ENCODE data around the gene RNF10. TPM values are rescaled to one million over a fixed set of nuclear protein-coding genes. Genes with fewer than 3 reads are reported as not detected.
A peak's percentile ranks its signal among the peaks of the same experiment; 100 is the strongest.

RNF10 gene
- total RNA-seq, 6 experiments from 2014 or later: 70.8 to 111 (median 90.2) TPM

- no peaks in the 10 kb centered on the region for H3K9me3 ChIP-seq
- H3K27ac ChIP-seq: no peak overlapping the region
- no peaks in the 10 kb centered on the region for H3K4me1 ChIP-seq
- WGBS (ENCODE audit: insufficient coverage, low coverage, low lambda C conversion rate, missing lambda C conversion rate): 60% methylated on average over 6 of the region's 6 CpGs
- TF ChIP-seq, protein P1, sequence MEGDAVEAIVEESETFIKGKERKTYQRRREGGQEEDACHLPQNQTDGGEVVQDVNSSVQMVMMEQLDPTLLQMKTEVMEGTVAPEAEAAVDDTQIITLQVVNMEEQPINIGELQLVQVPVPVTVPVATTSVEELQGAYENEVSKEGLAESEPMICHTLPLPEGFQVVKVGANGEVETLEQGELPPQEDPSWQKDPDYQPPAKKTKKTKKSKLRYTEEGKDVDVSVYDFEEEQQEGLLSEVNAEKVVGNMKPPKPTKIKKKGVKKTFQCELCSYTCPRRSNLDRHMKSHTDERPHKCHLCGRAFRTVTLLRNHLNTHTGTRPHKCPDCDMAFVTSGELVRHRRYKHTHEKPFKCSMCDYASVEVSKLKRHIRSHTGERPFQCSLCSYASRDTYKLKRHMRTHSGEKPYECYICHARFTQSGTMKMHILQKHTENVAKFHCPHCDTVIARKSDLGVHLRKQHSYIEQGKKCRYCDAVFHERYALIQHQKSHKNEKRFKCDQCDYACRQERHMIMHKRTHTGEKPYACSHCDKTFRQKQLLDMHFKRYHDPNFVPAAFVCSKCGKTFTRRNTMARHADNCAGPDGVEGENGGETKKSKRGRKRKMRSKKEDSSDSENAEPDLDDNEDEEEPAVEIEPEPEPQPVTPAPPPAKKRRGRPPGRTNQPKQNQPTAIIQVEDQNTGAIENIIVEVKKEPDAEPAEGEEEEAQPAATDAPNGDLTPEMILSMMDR (IDR thresholded peaks at IDR 0.05): no peak
- no peak for TF ChIP-seq POLR2A (IDR thresholded peaks at IDR 0.05)
- no peaks in the 10 kb centered on the region for H3K27me3 ChIP-seq
- ATAC-seq (no peak), DNase-seq (no peak)
- intact Hi-C loops (cut with DNase I): no loop called here
- no peak overlapping the region for H3K4me3 ChIP-seq
- H3K36me3 ChIP-seq: peaks cover 27 to 99% (median 63%) of the 10 kb centered on the region in 4 donors
Observed at GRCh38 chr12:120573560-120573959, 39.4 kb downstream of the RNF10 start.

DNA sequence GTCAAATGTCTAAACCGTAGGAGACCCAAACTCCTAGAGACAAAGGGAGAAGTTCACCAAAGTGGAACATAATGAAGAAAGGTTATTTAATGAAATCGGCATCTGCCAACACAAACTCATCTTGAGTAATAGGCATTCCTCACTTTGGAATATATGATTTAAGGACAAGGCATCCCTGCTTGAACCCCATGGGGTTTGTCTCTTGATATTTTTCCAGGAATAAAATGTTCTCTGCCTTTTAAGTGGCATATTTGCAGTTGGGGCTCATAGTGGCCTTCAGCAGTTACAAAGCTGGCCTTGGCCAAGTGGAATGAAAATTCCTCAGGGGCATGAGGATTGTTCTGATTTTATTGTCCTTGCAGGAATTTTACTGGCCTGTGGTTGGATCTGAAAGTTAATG, 40.0 kb downstream of the RNF10 start:
- H3K4me3 ChIP-seq: no peak overlapping the region
- ATAC-seq (no peak), DNase-seq (no peak)
- WGBS (ENCODE audit: insufficient coverage, low coverage, low lambda C conversion rate, missing lambda C conversion rate): 73% methylated on average over 2 of the region's 2 CpGs
- TF ChIP-seq, protein P1 (IDR thresholded peaks at IDR 0.05): no peak
- no peak for TF ChIP-seq POLR2A (IDR thresholded peaks at IDR 0.05)
- intact Hi-C loops (cut with DNase I): no loop called here
- H3K36me3 ChIP-seq: peaks cover 30 to 99% (median 64%) of the 10 kb centered on the region in 4 donors
- H3K9me3 ChIP-seq: no peaks in the 10 kb centered on the region
- H3K27me3 ChIP-seq: no peaks in the 10 kb centered on the region
- H3K27ac ChIP-seq: no peak overlapping the region
- H3K4me1 ChIP-seq: no peaks in the 10 kb centered on the region

DNA sequence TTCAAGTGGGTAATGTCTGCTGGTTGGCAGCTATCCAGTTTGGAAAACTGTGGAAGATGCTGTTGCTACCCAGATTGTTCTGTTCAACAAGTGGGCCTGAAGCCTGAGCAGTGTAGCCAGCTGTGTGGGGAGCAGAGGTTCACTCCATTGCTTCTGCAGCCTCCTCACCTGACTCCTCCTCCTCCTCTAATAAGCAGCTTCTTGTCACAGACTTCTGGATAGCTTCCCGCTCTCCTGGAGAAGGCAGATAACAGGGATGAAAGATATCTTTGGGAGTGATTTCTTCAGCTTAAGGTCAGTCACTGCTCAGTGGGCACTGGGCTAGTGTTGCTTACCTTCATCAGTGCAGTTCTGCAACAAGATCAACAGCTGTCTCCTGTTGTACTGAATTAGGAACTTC, 45.0 kb downstream of the RNF10 start:
- Histone ChIP-seq H3K27ac (no peak overlapping the region), H3K9me3 (no peaks in the 10 kb centered on the region), H3K36me3 (peaks cover 16 to 56% (median 35%) of the 10 kb centered on the region in 4 donors), H3K27me3 (no peaks in the 10 kb centered on the region), H3K4me3 (no peak overlapping the region), H3K4me1 (peaks cover 0 to 26% (median 3%) of the 10 kb centered on the region in 4 donors)
- intact Hi-C loops (cut with DNase I): no loop called here
- ATAC-seq: no peak
- no peak for DNase-seq
- WGBS (ENCODE audit: insufficient coverage, low coverage, low lambda C conversion rate, missing lambda C conversion rate): no CpG with 5 or more reads among the region's 1 CpG
- TF ChIP-seq, protein P1 (IDR thresholded peaks at IDR 0.05): no peak
- no peak for TF ChIP-seq POLR2A (IDR thresholded peaks at IDR 0.05)

DNA sequence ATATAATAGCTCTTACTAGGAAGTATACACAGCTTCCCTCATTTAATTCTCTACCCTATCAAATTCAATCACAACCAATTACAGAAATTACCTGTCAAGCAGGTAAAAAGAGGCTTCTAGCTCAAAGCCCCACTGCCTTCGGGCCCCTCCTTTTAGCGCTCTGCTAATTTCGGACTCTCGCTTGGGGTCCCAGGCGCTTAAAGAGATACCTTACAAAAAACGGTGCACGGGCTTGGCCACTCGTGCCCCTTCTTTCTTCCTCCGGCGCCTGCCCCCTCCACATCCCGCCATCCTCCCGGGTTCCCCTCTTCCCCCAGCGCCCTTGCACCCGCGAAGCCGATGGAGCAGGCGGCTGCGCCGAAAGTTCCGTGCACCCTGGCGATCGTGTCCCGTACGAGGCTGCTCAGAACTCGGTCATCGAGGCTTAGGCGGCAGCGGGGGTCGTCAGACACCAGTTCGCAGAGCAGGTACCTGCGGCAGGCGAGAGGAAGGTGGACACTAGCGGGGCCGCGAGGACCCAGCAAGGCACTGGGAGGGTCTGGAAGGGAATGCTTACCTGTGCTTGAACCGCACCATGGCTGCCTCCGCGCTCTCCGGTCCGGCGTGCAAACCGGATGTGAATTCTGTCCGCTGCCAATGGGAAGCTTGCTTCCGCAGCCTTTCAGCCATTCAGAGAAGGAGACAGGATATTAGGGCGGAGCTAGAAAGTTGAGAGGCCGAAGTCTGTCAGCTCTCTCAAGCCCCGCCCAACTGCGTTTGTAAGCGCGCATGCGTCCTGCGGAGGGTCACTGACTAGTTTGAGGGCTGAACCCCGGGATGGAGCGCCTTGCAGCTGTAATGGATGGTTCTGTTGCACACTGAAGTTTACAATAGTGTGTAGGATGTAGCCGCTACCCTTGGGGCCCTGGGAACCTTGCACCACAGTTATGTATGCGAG, 46.9 kb downstream of the RNF10 start, which contains the start of gene POP5:
POP5 (minus strand) TSS at position 616 of the 937 bp plus-strand sequence; CDS start at position 576, 40 bp downstream.
- DNase-seq (peak; percentile 96 to 98 (median 98)), ATAC-seq (peak; percentile 93 to 97 (median 96))
- Histone ChIP-seq H3K4me3 (peak within 1 kb of the TSS; percentile 94 to 97 (median 95)), H3K36me3 (peaks cover 8 to 37% (median 24%) of the 10 kb centered on the region in 4 donors), H3K9me3 (no peaks in the 10 kb centered on the region), H3K27me3 (no peaks in the 10 kb centered on the region), H3K27ac (peak within 1 kb of the TSS; percentile 30 to 53 (median 33)), H3K4me1 (peaks cover 0 to 28% (median 3%) of the 10 kb centered on the region in 4 donors)
- TF ChIP-seq, protein P1 (IDR thresholded peaks at IDR 0.05): no peak
- TF ChIP-seq POLR2A (IDR thresholded peaks at IDR 0.05): peak; percentile 82
- under 1% methylated on average over 50 of the region's 56 CpGs for WGBS (ENCODE audit: insufficient coverage, low coverage, low lambda C conversion rate, missing lambda C conversion rate)
- intact Hi-C loops (cut with DNase I): loop anchor here (5.0 to 10.0 kb wide), 2 partner anchors 66 to 74 kb away; no protein-coding TSS in a partner anchor
